Hepatocyte (in vitro differentiated cells): Measurements from ENCODE around the gene GJC1. TPM values are rescaled to one million over a fixed set of nuclear protein-coding genes. Genes with fewer than 3 reads are reported as not detected.
"Not testable (repeated sequence)": the region's sequence is repeated elsewhere in the genome, so short reads cannot be mapped to it uniquely, and the experiment has no call there.

Source experiments
- DNase-seq: peaks from one replicate; pipeline ENCODE4 v3.0.0-alpha.2; 2016; ENCODE audit warnings: low spot score
- H2AFZ ChIP-seq: fragments of 200-600 bp; sonication (generic); 2 replicates; pipeline ENCODE4 v1.6.0; 2016; ENCODE audit warnings: antibody characterized with exemption, mild to moderate bottlenecking
- H3K27ac ChIP-seq: fragments of 200-600 bp; sonication (generic); 2 replicates; pipeline ENCODE4 v1.5.1; 2016; ENCODE audit warnings: mild to moderate bottlenecking
- H3K27me3 ChIP-seq: fragments of 200-600 bp; sonication (generic); 2 replicates; pipeline ENCODE4 v1.6.1; 2016
- H3K36me3 ChIP-seq: fragments of 200-600 bp; sonication (generic); replicated peaks from 2 replicates; pipeline ENCODE4 v1.5.1; 2016; ENCODE audit warnings: low read depth; ENCODE audit not compliant: insufficient read depth
- H3K4me1 ChIP-seq: fragments of 200-600 bp; sonication (generic); 2 replicates; pipeline ENCODE4 v1.5.1; 2016; ENCODE audit warnings: mild to moderate bottlenecking, moderate library complexity; ENCODE audit not compliant: insufficient read depth
- H3K4me2 ChIP-seq: fragments of 200-600 bp; sonication (generic); 2 replicates; pipeline ENCODE4 v1.6.0; 2016
- H3K4me3 ChIP-seq: fragments of 200-600 bp; sonication (generic); 2 replicates; pipeline ENCODE4 v1.5.1; 2016; ENCODE audit warnings: mild to moderate bottlenecking
- H3K79me2 ChIP-seq: fragments of 200-600 bp; sonication (generic); 2 replicates; pipeline ENCODE4 v1.6.0; 2017; ENCODE audit warnings: mild to moderate bottlenecking
- H3K9me2 ChIP-seq: fragments of 200-600 bp; sonication (generic); replicated peaks from 2 replicates; pipeline ENCODE4 v1.6.0; 2017; ENCODE audit warnings: mild to moderate bottlenecking; ENCODE audit not compliant: insufficient read depth
- H3K9me3 ChIP-seq: fragments of 200-600 bp; sonication (generic); 2 replicates; pipeline ENCODE4 v1.5.1; 2016; ENCODE audit warnings: low read depth, mild to moderate bottlenecking
- H4K20me1 ChIP-seq: fragments of 200-600 bp; sonication (generic); 2 replicates; pipeline ENCODE4 v1.6.0; 2016; ENCODE audit warnings: mild to moderate bottlenecking; ENCODE audit not compliant: insufficient read depth, poor library complexity, severe bottlenecking
- CTCF ChIP-seq: fragments of 200-600 bp; sonication (generic); IDR thresholded peaks from 2 replicates; pipeline ENCODE4 v1.5.1; 2016; ENCODE audit warnings: antibody characterized with exemption, mild to moderate bottlenecking; ENCODE audit not compliant: poor library complexity
- EZH2 ChIP-seq: fragments of 200-600 bp; sonication (generic); IDR thresholded peaks from 2 replicates; pipeline ENCODE4 v1.6.1; 2016; ENCODE audit warnings: antibody characterized with exemption, mild to moderate bottlenecking, borderline replicate concordance
- EZH2phosphoT487 ChIP-seq: fragments of 200-600 bp; sonication (generic); IDR thresholded peaks from one replicate; pipeline ENCODE4 v1.6.1; 2018; ENCODE audit warnings: antibody characterized with exemption, mild to moderate bottlenecking, low read depth, moderate library complexity; ENCODE audit not compliant: unreplicated experiment, severe bottlenecking
- WGBS: methylation state at CpG from one replicate; pipeline ENCODE4 v1.1.6; 2016; ENCODE audit warnings: low lambda C conversion rate; ENCODE audit errors: missing lambda C conversion rate; 5-methylcytosine and 5-hydroxymethylcytosine counted together
- polyA plus RNA-seq: library from polyadenylated mRNA; unstranded; fragments of >200 nt; fragmentation: Nextera tagmentation; extraction: Ambion mirVana; gene quantifications from 2 replicates; pipeline ENCODE4 v1.2.1, GENCODE V29; 2016
- total RNA-seq: library from RNA; depleted of rRNA; stranded (reverse); fragments of >200 nt; gene quantifications from 2 replicates; pipeline ENCODE4 v1.2.3, GENCODE V29; 2014

The GJC1 gene
- total and polyA plus RNA-seq, 2 experiments from 2014 or later = 7.5 to 11.4 TPM

- no peaks in the 10 kb centered on the region for H3K9me2 ChIP-seq
- no peak for TF ChIP-seq EZH2
- TF ChIP-seq CTCF = no peak
- no peak for TF ChIP-seq EZH2phosphoT487
- H3K27me3 ChIP-seq = peaks cover 12% of the 10 kb centered on the region
- H3K79me2 ChIP-seq = peaks cover 71% of the 10 kb centered on the region
- no peaks in the 10 kb centered on the region for H3K9me3 ChIP-seq
- H3K4me1 ChIP-seq = peaks cover 6% of the 10 kb centered on the region
- 94% methylated on average over 15 of the region's 15 CpGs for WGBS
- H3K27ac ChIP-seq = no peak overlapping the region
- no peak overlapping the region for H3K4me3 ChIP-seq
- no peak overlapping the region for H3K4me2 ChIP-seq
- H3K36me3 ChIP-seq = no peaks in the 10 kb centered on the region
- H2AFZ ChIP-seq = no peak overlapping the region
- peaks cover 12% of the 10 kb centered on the region for H4K20me1 ChIP-seq
- no peak for DNase-seq
Measured at GRCh38 chr17:44826123-44826790, 3.8 kb downstream of the GJC1 start.

DNA sequence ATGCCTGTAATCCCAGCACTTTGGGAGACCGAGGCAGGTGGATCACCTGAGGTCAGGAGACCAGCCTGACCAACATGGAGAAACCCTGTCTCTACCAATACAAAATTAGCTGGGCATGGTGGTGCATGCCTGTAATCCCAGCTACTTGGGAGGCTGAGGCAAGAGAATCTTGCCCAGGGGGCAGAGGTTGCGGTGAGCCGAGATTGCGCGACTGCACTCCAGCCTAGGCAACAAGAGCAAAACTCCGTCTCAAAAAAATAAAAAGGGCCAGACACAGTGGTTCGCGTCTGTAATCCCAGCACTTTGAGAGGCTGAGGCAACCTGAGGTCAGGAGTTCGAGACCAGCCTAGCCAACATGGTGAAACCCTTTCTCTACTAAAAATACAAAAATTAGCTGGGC, 4.9 kb downstream of the GJC1 start:
- Histone ChIP-seq H4K20me1 (peaks cover 12% of the 10 kb centered on the region), H3K27me3 (peaks cover 12% of the 10 kb centered on the region), H3K79me2 (peaks cover 76% of the 10 kb centered on the region)
- H3K27ac ChIP-seq, H2AFZ ChIP-seq, H3K4me2 ChIP-seq, H3K36me3 ChIP-seq, DNase-seq, H3K4me3 ChIP-seq, H3K4me1 ChIP-seq, H3K9me3 ChIP-seq, H3K9me2 ChIP-seq: not testable (repeated sequence)
- 96% methylated on average over 9 of the region's 9 CpGs for WGBS

- Histone ChIP-seq H3K4me2 (no peak overlapping the region), H3K9me3 (no peaks in the 10 kb centered on the region), H3K36me3 (no peaks in the 10 kb centered on the region), H3K9me2 (no peaks in the 10 kb centered on the region), H2AFZ (no peak overlapping the region), H3K27ac (no peak overlapping the region), H3K4me1 (no peaks in the 10 kb centered on the region), H3K79me2 (peaks cover 79% of the 10 kb centered on the region), H3K4me3 (no peak overlapping the region), H4K20me1 (no peaks in the 10 kb centered on the region), H3K27me3 (no peaks in the 10 kb centered on the region)
- 40% methylated on average over 7 of the region's 7 CpGs for WGBS
- no peak for TF ChIP-seq EZH2phosphoT487
- TF ChIP-seq EZH2 = no peak
- TF ChIP-seq CTCF = no peak
- DNase-seq = peak; percentile 30
Measured at GRCh38 chr17:44820631-44821212, 9.4 kb downstream of the GJC1 start.

DNA sequence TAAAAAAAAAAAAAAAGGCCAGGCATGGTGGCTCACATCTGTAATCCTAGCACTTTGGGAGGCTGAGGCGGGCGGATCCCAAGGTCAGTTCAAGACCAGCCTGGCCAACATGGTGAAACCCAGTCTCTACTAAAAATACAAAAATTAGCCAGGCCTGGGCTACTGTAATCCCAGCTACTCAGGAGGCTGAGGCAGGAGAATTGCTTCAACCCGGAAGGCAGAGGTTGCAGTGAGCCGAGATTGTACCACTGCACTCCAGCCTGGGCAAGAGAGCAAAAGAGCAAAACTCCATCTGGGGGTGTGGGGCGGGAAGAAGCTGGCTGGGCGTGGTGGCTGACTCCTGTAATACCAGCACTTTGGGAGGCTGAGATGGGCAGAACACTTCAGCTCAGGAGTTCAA, 11.6 kb downstream of the GJC1 start:
- H3K4me3 ChIP-seq, H2AFZ ChIP-seq, H3K36me3 ChIP-seq, H3K4me1 ChIP-seq, H3K27ac ChIP-seq, DNase-seq, H3K4me2 ChIP-seq, H3K9me2 ChIP-seq, H4K20me1 ChIP-seq, H3K27me3 ChIP-seq, H3K9me3 ChIP-seq: not testable (repeated sequence)
- 97% methylated on average over 6 of the region's 6 CpGs for WGBS
- peaks cover 79% of the 10 kb centered on the region for H3K79me2 ChIP-seq
